OCI-LY3 (cell line): Measurements from ENCODE around the gene ACTRT2.

ENCODE experiments used
- H2AFZ ChIP-seq: fragments of 200-600, 300-600 bp; shearing (Covaris generic); 2 replicates; pipeline ENCODE4 v1.6.0; 2014; ENCODE audit warnings: antibody characterized with exemption, low read depth, low read length
- H3K27ac ChIP-seq: fragments of 200-600, 300-600 bp; sonication (generic); 2 replicates; pipeline ENCODE4 v1.5.1; 2014; ENCODE audit warnings: mild to moderate bottlenecking, low read length, moderate library complexity, mixed read lengths
- H3K27me3 ChIP-seq: fragments of 200-600, 300-600 bp; sonication (generic); 2 replicates; pipeline ENCODE4 v1.6.1; 2014; ENCODE audit warnings: low read depth, low read length, mixed read lengths
- H3K36me3 ChIP-seq: fragments of 200-600, 300-600 bp; sonication (generic); replicated peaks from 2 replicates; pipeline ENCODE3; 2014; ENCODE audit warnings: low read depth, low read length, mixed read lengths
- H3K4me1 ChIP-seq: fragments of 300-600, 200-600 bp; sonication (generic); 2 replicates; pipeline ENCODE4 v1.6.1; 2014; ENCODE audit warnings: low read length, mixed read lengths
- H3K4me2 ChIP-seq: fragments of 200-600, 300-600 bp; sonication (generic); 2 replicates; pipeline ENCODE4 v1.6.1; 2014; ENCODE audit warnings: low read length, mixed read lengths
- H3K4me3 ChIP-seq: fragments of 300-600, 200-600 bp; sonication (generic); 2 replicates; pipeline ENCODE4 v1.5.1; 2014; ENCODE audit warnings: antibody characterized with exemption, mild to moderate bottlenecking, low read length, moderate library complexity
- H3K79me2 ChIP-seq: fragments of 300-600, 200-600 bp; shearing (Covaris generic); 2 replicates; pipeline ENCODE4 v1.6.1; 2014; ENCODE audit warnings: mild to moderate bottlenecking, low read length, mixed read lengths
- H3K9ac ChIP-seq: fragments of 300-600, 200-600 bp; shearing (Covaris generic); 2 replicates; pipeline ENCODE4 v1.6.0; 2014; ENCODE audit warnings: mild to moderate bottlenecking, low read length, moderate library complexity
- H3K9me3 ChIP-seq: fragments of 200-600, 300-600 bp; shearing (Covaris generic); 2 replicates; pipeline ENCODE4 v1.6.1; 2014; ENCODE audit warnings: low read length, mixed read lengths; ENCODE audit not compliant: insufficient read depth
- H4K20me1 ChIP-seq: fragments of 200-600, 300-600 bp; sonication (generic); 2 replicates; pipeline ENCODE4 v1.6.1; 2016; ENCODE audit warnings: low read length, mixed read lengths; ENCODE audit not compliant: insufficient read depth
- CTCF ChIP-seq: fragments of 200-600, 300-600 bp; sonication (generic); IDR thresholded peaks from 2 replicates; pipeline ENCODE4 v1.5.1; 2014; ENCODE audit warnings: antibody characterized with exemption, low read length, low read depth
- EZH2phosphoT487 ChIP-seq: fragments of 200-600 bp; shearing (Covaris generic); IDR thresholded peaks from 2 replicates; pipeline ENCODE4 v1.6.1; 2018; ENCODE audit warnings: antibody characterized with exemption, mixed run types, low read depth

The ACTRT2 gene

DNA sequence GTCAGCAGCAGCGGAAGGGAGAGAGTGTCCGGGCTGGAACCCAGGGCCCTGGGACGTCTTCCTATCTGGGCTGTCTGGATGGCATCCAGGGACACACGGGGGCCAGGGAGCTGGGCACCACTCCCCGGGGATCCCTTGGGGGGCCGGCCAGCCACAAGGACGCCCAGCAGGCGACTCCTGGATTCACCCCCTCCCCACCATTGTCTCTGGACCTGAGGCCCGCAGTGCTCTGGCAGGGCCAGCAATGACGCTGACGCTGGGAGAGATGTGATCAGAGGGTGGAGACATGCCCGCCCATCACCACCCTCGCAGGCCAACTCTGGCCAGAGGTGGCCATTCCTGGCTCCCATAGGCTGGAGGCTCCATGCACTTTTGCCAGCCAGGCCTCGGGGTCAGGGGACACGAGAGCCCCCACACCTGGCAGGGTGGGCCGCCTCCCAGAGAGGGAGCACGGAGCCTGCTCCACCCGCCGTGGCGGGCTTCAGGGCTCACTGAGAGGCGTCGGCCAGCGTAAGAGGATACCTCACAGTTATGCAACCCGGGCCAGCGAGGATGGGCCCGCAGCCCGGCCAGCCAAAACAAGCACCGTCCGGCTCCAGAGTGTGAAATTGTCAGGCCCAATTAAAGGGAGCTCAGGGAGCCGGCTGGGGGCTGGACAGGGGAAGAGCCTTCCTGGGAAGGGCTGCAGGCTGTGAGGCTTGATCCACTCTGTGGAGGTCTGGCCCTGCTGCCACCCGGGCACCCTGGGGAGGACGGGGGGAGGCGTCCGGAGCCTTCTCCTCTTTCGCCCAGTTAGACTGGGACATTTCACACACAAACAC is 10.3 kb downstream of the ACTRT2 start:
- no peaks in the 10 kb centered on the region for H3K36me3 ChIP-seq
- no peak overlapping the region for H3K4me2 ChIP-seq
- no peak overlapping the region for H3K9ac ChIP-seq
- TF ChIP-seq EZH2phosphoT487, result no peak
- no peak for TF ChIP-seq CTCF
- H3K4me1 ChIP-seq, result no peaks in the 10 kb centered on the region
- H4K20me1 ChIP-seq, result no peaks in the 10 kb centered on the region
- no peaks in the 10 kb centered on the region for H3K9me3 ChIP-seq
- no peak overlapping the region for H3K27ac ChIP-seq
- H3K4me3 ChIP-seq, result no peak overlapping the region
- no peak overlapping the region for H2AFZ ChIP-seq
- no peaks in the 10 kb centered on the region for H3K79me2 ChIP-seq
- no peaks in the 10 kb centered on the region for H3K27me3 ChIP-seq

- Histone ChIP-seq H3K79me2 (no peaks in the 10 kb centered on the region), H3K9me3 (no peaks in the 10 kb centered on the region), H3K27ac (no peak overlapping the region), H4K20me1 (no peaks in the 10 kb centered on the region), H3K27me3 (no peaks in the 10 kb centered on the region), H3K36me3 (no peaks in the 10 kb centered on the region), H3K4me3 (no peak overlapping the region), H3K4me1 (no peaks in the 10 kb centered on the region), H2AFZ (no peak overlapping the region), H3K9ac (no peak overlapping the region), H3K4me2 (no peak overlapping the region)
- TF ChIP-seq EZH2phosphoT487 (no peak), CTCF (no peak)
These were observed 11.2 kb downstream of the ACTRT2 start for GRCh38 chr1:3032371-3033039.

GRCh38 chr1:3033040-3033789 is 11.9 kb downstream of the ACTRT2 start:
- no peaks in the 10 kb centered on the region for H4K20me1 ChIP-seq
- H3K4me1 ChIP-seq, result no peaks in the 10 kb centered on the region
- H3K4me2 ChIP-seq, result no peak overlapping the region
- no peak overlapping the region for H2AFZ ChIP-seq
- no peaks in the 10 kb centered on the region for H3K9me3 ChIP-seq
- H3K79me2 ChIP-seq, result no peaks in the 10 kb centered on the region
- no peaks in the 10 kb centered on the region for H3K36me3 ChIP-seq
- no peaks in the 10 kb centered on the region for H3K27me3 ChIP-seq
- H3K27ac ChIP-seq, result no peak overlapping the region
- no peak overlapping the region for H3K4me3 ChIP-seq
- no peak overlapping the region for H3K9ac ChIP-seq
- no peak for TF ChIP-seq EZH2phosphoT487
- no peak for TF ChIP-seq CTCF

DNA sequence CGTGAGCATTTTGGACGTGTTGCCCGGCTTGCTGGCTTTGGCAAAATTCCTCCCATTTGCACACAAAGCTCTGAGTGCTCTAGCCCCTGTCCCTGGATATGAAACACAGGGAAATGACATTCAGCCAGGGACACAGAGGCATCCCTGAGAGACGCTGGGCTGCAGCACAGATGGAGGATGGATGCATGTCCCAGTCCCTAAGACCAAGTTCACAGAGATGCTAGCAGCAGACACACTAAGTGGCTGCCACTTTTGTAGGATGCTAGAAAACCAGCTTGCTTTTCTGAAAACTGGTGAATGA is 12.5 kb downstream of the ACTRT2 start:
- H3K4me3 ChIP-seq, result no peak overlapping the region
- H3K4me2 ChIP-seq, result no peak overlapping the region
- no peak overlapping the region for H2AFZ ChIP-seq
- no peaks in the 10 kb centered on the region for H3K79me2 ChIP-seq
- no peaks in the 10 kb centered on the region for H3K36me3 ChIP-seq
- H3K9me3 ChIP-seq, result no peaks in the 10 kb centered on the region
- no peaks in the 10 kb centered on the region for H3K4me1 ChIP-seq
- no peak for TF ChIP-seq CTCF
- TF ChIP-seq EZH2phosphoT487, result no peak
- H3K27me3 ChIP-seq, result no peaks in the 10 kb centered on the region
- H3K9ac ChIP-seq, result no peak overlapping the region
- H3K27ac ChIP-seq, result no peak overlapping the region
- H4K20me1 ChIP-seq, result no peaks in the 10 kb centered on the region
